Neural progenitor cell (in vitro differentiated cells): Measurements from ENCODE around the gene TANC1. TPM values are rescaled to one million over a fixed set of nuclear protein-coding genes. Genes with fewer than 3 reads are reported as not detected.

Experiments used
- DNase-seq: peaks from one replicate; pipeline ENCODE4 v3.0.0-alpha.2; 2016; ENCODE audit warnings: low spot score
- H2AFZ ChIP-seq: fragments of 200-600 bp; sonication (generic); replicated peaks from 2 replicates; pipeline ENCODE4 v1.6.1; 2016; ENCODE audit warnings: antibody characterized with exemption
- H3F3A ChIP-seq: fragments of 200-600 bp; sonication (generic); 2 replicates; pipeline ENCODE4 v1.6.1; 2016; ENCODE audit warnings: antibody characterized with exemption, low read depth
- H3K27ac ChIP-seq: fragments of 200-600 bp; sonication (generic); 2 replicates; pipeline ENCODE4 v1.5.1; 2016; ENCODE audit warnings: mild to moderate bottlenecking
- H3K27me3 ChIP-seq: fragments of 200-600 bp; sonication (generic); 2 replicates; pipeline ENCODE4 v1.6.1; 2016; ENCODE audit warnings: mild to moderate bottlenecking, moderate library complexity
- H3K36me3 ChIP-seq: fragments of 200-600 bp; sonication (generic); 2 replicates; pipeline ENCODE4 v1.5.1; 2016
- H3K4me1 ChIP-seq: fragments of 200-600 bp; sonication (generic); 2 replicates; pipeline ENCODE4 v1.6.1; 2016; ENCODE audit warnings: mixed run types
- H3K4me2 ChIP-seq: fragments of 200-600 bp; sonication (generic); 2 replicates; pipeline ENCODE4 v1.6.1; 2016
- H3K4me3 ChIP-seq: fragments of 200-600 bp; sonication (generic); 2 replicates; pipeline ENCODE4 v1.5.1; 2016
- H3K79me2 ChIP-seq: fragments of 200-600 bp; sonication (generic); 2 replicates; pipeline ENCODE4 v1.6.1; 2016; ENCODE audit warnings: low read depth
- H3K9ac ChIP-seq: fragments of 200-600 bp; sonication (generic); 2 replicates; pipeline ENCODE4 v1.6.1; 2016
- H3K9me3 ChIP-seq: fragments of 200-600 bp; sonication (generic); 2 replicates; pipeline ENCODE4 v1.5.1; 2016; ENCODE audit warnings: low read depth
- H4K20me1 ChIP-seq: fragments of 200-600 bp; sonication (generic); 2 replicates; pipeline ENCODE4 v1.6.1; 2016; ENCODE audit warnings: low read depth
- H3K27ac Mint-ChIP-seq: 3 replicates; pipeline ENCODE4 v1.8.0; 2021; ENCODE audit warnings: mixed read lengths
- H3K27me3 Mint-ChIP-seq: 2 replicates; pipeline ENCODE4 v1.8.0; 2022; ENCODE audit warnings: low read depth, mild to moderate bottlenecking, inconsistent platforms, moderate library complexity, mixed read lengths; ENCODE audit not compliant: insufficient read depth
- H3K36me3 Mint-ChIP-seq: 3 replicates; pipeline ENCODE4 v1.8.0; 2021; ENCODE audit warnings: mixed read lengths
- H3K4me1 Mint-ChIP-seq: 3 replicates; pipeline ENCODE4 v1.8.0; 2021; ENCODE audit warnings: mixed read lengths
- H3K4me3 Mint-ChIP-seq: 3 replicates; pipeline ENCODE4 v1.8.0; 2021; ENCODE audit warnings: mild to moderate bottlenecking, moderate library complexity, mixed read lengths
- H3K9me3 Mint-ChIP-seq: 3 replicates; pipeline ENCODE4 v1.8.0; 2020; ENCODE audit warnings: mixed read lengths
- CTCF ChIP-seq: fragments of 200-600 bp; sonication (generic); IDR thresholded peaks from 2 replicates; pipeline ENCODE4 v1.5.1; 2017; ENCODE audit warnings: antibody characterized with exemption, mild to moderate bottlenecking
- EZH2 ChIP-seq: fragments of 200-600 bp; sonication (generic); IDR thresholded peaks from 2 replicates; pipeline ENCODE4 v1.6.1; 2017; ENCODE audit warnings: antibody characterized with exemption, mild to moderate bottlenecking, moderate library complexity
- EZH2phosphoT487 ChIP-seq: fragments of 200-600 bp; sonication (generic); IDR thresholded peaks from 2 replicates; pipeline ENCODE4 v1.6.1; 2017; ENCODE audit warnings: antibody characterized with exemption
- total RNA-seq: library from RNA; depleted of rRNA; stranded (reverse); fragments of >200 nt; gene quantifications from 2 replicates; pipeline ENCODE4 v1.2.3, GENCODE V29; 2015; ENCODE audit warnings: low replicate concordance

TANC1 gene
- total RNA-seq, 1 donor from 2014 or later, result 11.9 TPM

- H3K4me2 ChIP-seq, result no peak overlapping the region
- no peaks in the 10 kb centered on the region for H3K9me3 ChIP-seq
- no peaks in the 10 kb centered on the region for H3K36me3 Mint-ChIP-seq
- DNase-seq, result no peak
- no peaks in the 10 kb centered on the region for H3K27me3 Mint-ChIP-seq
- no peaks in the 10 kb centered on the region for H3K79me2 ChIP-seq
- H3K4me1 Mint-ChIP-seq, result peaks cover 24% of the 10 kb centered on the region
- H3K4me3 ChIP-seq, result no peak overlapping the region
- H3K4me1 ChIP-seq, result peaks cover 28% of the 10 kb centered on the region
- H3K27ac Mint-ChIP-seq, result no peak overlapping the region
- H2AFZ ChIP-seq, result no peak overlapping the region
- H3F3A ChIP-seq, result peaks cover 20% of the 10 kb centered on the region
- H3K36me3 ChIP-seq, result no peaks in the 10 kb centered on the region
- H3K9me3 Mint-ChIP-seq, result no peaks in the 10 kb centered on the region
- H3K27me3 ChIP-seq, result peaks cover 42% of the 10 kb centered on the region
- H3K27ac ChIP-seq, result no peak overlapping the region
- H4K20me1 ChIP-seq, result peaks cover 18% of the 10 kb centered on the region
- H3K4me3 Mint-ChIP-seq, result no peak overlapping the region
- TF ChIP-seq CTCF, result no peak
- TF ChIP-seq EZH2, result no peak
- TF ChIP-seq EZH2phosphoT487, result no peak
- H3K9ac ChIP-seq, result no peak overlapping the region
Observed at GRCh38 chr2:159060518-159060917, 92.1 kb downstream of the TANC1 start.

GRCh38 chr2:159063677-159064076 is 95.2 kb downstream of the TANC1 start:
- Mint-ChIP-seq H3K9me3 (no peaks in the 10 kb centered on the region), H3K27ac (no peak overlapping the region), H3K36me3 (no peaks in the 10 kb centered on the region), H3K4me3 (no peak overlapping the region), H3K4me1 (peaks cover 23% of the 10 kb centered on the region), H3K27me3 (no peaks in the 10 kb centered on the region)
- Histone ChIP-seq H3K9ac (no peak overlapping the region), H3K9me3 (no peaks in the 10 kb centered on the region), H3K4me3 (no peak overlapping the region), H4K20me1 (peaks cover 24% of the 10 kb centered on the region), H3K27me3 (peaks cover 55% of the 10 kb centered on the region), H3K36me3 (no peaks in the 10 kb centered on the region), H3K27ac (no peak overlapping the region), H3K4me1 (peaks cover 40% of the 10 kb centered on the region), H2AFZ (no peak overlapping the region), H3K4me2 (peak overlapping the region; percentile 72), H3K79me2 (no peaks in the 10 kb centered on the region), H3F3A (peaks cover 32% of the 10 kb centered on the region)
- TF ChIP-seq EZH2phosphoT487 (no peak), CTCF (no peak), EZH2 (no peak)
- no peak for DNase-seq

GRCh38 chr2:159064446-159065301 is 96.2 kb downstream of the TANC1 start:
- Histone ChIP-seq H3K27ac (peak overlapping the region; percentile 85), H3K36me3 (no peaks in the 10 kb centered on the region), H3K9me3 (no peaks in the 10 kb centered on the region), H3K4me3 (peak overlapping the region; percentile 36), H3K79me2 (no peaks in the 10 kb centered on the region), H3K4me1 (peaks cover 40% of the 10 kb centered on the region), H2AFZ (no peak overlapping the region), H3F3A (peaks cover 32% of the 10 kb centered on the region), H3K4me2 (peak overlapping the region; percentile 72), H4K20me1 (peaks cover 24% of the 10 kb centered on the region), H3K27me3 (peaks cover 55% of the 10 kb centered on the region), H3K9ac (no peak overlapping the region)
- H3K4me1 Mint-ChIP-seq, result peaks cover 23% of the 10 kb centered on the region
- DNase-seq, result peak; percentile 79
- peak overlapping the region; percentile 33 for H3K4me3 Mint-ChIP-seq
- no peaks in the 10 kb centered on the region for H3K27me3 Mint-ChIP-seq
- no peaks in the 10 kb centered on the region for H3K36me3 Mint-ChIP-seq
- peak overlapping the region; percentile 92 for H3K27ac Mint-ChIP-seq
- no peaks in the 10 kb centered on the region for H3K9me3 Mint-ChIP-seq
- TF ChIP-seq CTCF (no peak), EZH2phosphoT487 (peak; percentile 88)
